Stimulated activated CD4-positive, alpha-beta T cell treated with anti-CD3 and anti-CD28 coated beads, Interleukin-1b, Interleukin-23, amount 100 ng/mL, for 4 hours (primary cell): ENCODE results near the gene NTN4.
"Not testable (repeated sequence)": the region's sequence is repeated elsewhere in the genome, so short reads cannot be mapped to it uniquely, and the experiment has no call there.

Experiments used
- DNase-seq, 2 donors: peaks; one replicate each; pipeline ENCODE4 v3.0.0-alpha.2; 2020; ENCODE audit warnings: low read depth in 2 of 2

Gene NTN4

GRCh38 chr12:95790033-95790916 is at the start of gene NTN4:
NTN4 (minus strand) TSS chr12:95790764; CDS start chr12:95790309, 455 bp downstream.
- DNase-seq = peak in 1 of 2 donors; percentile 8

- no peak for DNase-seq
These were observed 47.6 kb upstream of the NTN4 start for GRCh38 chr12:95838125-95838524.

DNA sequence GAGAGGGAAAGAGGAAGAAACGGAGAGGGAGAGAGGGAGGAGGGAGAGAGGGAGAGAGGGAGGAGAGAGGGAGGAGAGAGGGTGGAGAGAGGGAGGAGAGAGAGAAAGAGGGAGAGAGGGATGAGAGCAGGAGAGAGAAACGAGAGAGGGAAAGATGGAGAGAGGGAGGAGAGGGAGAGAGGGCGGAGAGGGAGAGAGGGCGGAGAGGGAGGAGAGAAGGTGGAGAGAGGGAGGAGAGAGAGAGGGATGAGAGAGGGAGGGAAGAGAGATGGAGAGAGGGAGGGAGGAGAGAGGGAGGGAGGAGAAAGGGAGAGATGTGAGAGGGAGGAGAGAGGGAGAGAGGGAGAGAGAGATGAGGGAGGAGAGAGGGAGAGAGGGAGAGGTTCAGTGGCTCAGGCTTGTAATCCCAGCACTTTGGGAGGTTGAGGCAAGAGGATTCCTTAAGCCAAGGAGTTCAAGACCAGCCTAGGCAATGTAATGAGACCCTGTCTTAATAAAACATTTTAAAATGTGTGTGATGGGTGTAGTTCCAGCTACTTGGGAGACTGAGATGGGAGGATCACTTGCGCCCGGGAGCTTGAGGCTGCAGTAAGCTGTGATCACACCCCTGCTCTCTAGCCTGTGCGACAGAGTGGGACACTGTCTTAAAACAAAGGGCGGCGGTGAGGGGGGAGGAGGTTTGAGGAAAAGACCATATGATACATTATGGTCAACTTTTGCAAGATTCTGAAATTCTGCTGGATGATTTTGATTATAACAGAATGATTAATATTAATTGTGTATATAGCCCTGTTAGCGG is 46.9 kb upstream of the NTN4 start:
- DNase-seq = no peak

DNA sequence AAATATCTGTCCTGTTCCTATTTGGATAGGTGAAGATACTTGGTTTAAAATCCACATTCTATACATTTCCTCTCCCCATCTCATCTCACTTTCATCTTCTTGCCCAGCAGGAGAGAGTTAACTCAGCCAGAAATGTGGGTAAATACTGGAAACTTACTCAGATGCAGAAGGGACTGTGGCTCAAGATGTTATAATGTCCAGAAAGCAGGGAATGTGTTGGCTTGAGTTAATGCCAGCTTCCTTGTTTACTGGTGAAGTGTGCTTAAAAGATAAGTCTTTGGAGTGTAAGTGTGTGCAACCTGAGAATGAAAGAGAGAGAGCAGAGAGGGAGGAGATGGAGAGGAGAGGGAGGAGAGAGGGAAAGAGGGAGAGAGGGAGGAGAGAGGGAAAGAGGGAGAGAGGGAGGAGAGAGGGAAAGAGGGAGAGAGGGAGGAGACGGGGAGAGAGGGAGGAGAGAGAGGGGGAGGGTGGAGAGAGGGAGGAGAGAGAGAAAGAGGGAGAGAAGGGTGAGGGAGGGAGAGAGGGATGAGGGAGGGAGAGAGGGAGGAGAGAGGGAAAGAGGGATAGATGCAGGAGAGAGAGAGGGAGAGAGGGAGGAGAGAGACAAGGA is 46.2 kb upstream of the NTN4 start:
- no peak for DNase-seq

- no peak for DNase-seq
These were observed 45.6 kb upstream of the NTN4 start for GRCh38 chr12:95836185-95836609.

GRCh38 chr12:95834572-95834971 is 44.0 kb upstream of the NTN4 start:
- no peak for DNase-seq

GRCh38 chr12:95830335-95831089 is 39.9 kb upstream of the NTN4 start:
- no peak for DNase-seq

GRCh38 chr12:95829395-95829794 is 38.8 kb upstream of the NTN4 start:
- no peak for DNase-seq

GRCh38 chr12:95820096-95820703 is 29.6 kb upstream of the NTN4 start:
- DNase-seq = no peak

GRCh38 chr12:95815632-95816212 is 25.2 kb upstream of the NTN4 start:
- DNase-seq = no peak

GRCh38 chr12:95812155-95812554 is 21.6 kb upstream of the NTN4 start:
- not testable (repeated sequence) for DNase-seq

- DNase-seq = no peak
These were observed 19.8 kb upstream of the NTN4 start for GRCh38 chr12:95810411-95810810.

DNA sequence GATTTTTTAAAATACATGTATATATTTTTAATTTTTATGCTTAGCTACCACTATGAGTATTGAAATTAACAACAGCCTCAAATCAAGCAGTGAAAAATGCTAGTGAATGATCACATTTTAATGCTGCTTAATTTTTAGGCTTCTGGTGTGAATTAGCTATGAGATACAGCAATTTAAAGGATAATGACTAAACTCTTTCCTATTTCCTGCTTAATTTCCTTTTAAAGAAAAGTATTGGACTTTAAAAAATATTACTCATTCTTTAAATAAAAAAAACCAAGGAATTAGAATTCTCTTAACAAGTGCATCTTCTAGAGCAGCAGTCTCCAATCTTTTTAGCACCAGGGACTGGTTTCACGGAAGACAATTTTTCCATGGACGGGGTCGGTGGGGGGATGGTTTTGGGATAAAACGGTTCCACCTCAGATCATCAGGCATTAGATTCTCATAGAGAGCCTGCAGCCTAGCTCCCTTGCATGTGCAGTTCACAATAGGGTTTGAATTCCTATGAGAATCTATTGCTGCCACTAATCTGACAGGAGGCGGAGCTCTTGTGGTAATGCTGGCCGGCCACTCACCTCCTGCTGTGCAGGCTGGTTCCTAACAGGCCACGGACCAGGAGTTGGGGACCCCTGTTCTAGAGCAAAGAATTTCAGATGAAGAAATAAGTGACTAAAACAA is 18.6 kb upstream of the NTN4 start:
- no peak for DNase-seq

GRCh38 chr12:95808146-95808545 is 17.6 kb upstream of the NTN4 start:
- no peak for DNase-seq

DNA sequence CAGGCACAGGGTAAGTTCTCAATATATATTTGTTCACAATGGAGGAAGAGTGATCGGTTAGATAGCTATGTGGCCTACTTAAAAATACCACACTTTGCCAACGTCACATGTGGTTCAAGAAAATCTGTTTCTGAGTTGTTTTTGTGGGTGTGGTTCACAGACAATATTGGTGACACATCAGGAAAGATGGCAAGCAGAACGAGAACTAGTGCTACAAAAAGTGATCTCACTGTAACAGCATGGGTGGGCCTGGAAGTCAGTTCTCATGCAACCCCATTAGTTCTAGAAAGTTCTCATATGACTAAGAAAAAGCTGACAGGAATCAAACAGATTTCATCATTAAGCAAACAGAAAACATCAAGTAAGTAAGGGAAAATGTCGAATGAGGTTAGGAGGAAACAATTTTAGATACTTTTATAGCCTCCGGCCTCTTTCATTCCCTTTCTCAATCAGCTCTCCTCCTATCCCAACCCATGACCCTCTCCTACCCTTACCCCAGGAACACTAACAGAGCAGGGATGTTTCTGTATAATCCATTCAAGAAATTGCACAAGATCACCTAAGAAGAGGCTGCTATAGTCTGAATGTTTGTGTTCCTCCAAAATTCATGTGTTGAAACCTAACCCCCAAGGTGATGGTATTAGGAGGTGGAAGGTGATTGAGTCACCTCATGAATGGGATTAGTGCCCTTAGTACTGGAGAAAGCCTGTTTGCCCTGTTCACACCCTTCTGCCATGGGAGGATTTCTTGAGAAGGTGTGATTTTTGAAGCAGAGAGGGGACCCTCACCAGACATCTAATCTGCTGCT is 15.5 kb upstream of the NTN4 start:
- no peak for DNase-seq

DNA sequence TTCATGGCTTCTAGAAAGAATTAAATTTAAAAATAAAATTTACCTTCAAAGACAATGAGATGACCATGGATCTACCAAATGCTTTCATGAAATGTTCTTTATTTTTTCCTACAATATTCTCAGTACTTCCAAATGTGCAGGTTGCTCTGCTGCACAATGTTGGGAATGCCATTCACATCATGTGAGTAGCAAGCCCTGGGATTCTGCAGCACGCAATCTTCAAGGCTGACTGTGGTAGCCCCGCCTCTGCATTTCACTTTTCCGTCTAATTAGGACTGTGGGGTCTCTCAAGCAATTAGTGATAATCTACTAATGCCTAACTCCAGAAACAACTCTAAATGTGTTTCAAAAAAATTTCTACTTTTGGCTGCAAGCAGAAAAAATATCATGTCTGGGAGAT is 13.7 kb upstream of the NTN4 start:
- DNase-seq = no peak

DNA sequence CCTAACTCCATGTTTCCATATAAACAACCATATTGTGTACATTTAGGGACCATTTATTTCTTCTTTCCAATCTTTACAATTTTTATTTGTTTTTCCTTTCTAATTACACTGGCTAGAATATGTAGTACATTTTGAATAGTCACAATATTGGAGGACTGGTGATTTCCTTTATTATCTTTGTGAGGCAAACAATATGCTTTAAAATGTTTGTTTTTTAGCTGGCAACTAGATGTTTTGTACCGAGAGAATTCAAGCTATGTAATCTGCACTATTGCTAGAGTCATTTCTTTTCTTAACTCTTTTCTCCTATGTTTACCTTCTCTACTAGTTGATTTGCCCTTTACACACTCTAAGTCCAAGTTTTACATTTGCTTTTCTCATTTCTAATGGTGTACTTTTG is 13.3 kb upstream of the NTN4 start:
- DNase-seq = no peak

DNA sequence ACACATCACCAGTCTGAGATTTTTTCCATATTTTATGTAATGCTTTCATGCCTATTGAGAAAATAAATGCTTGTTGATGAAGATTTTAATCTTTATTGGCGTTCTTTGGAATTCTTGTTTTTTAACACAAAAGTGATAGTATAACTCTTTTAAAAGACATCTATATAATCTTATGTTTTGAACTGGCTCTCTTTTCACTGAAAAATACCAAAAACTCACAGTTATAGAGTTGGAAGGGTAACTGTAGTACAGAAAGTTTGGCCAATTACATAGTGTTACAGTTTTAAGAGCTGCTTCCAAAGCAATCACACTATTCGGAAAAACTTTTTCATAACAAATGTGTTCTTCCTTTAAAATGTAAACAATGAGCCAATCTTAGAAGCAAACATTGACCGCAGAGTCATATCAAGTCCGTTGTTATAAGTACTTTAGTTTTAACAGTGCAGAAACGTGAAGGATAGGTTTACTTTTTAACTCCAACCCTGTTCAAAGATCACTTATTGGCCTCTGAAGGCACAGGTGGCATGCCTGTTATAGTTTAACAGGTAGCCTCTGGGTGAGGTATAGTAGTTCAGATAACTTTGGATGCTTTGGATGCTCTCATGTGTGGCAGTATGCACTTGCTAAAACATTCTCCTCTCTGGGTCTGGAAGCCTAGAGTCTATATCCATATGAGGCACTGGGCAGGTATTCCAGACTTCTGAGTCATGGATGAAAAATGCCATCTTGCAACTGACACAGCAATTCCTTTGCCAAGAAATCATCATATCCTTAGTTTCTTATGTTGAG is 12.1 kb upstream of the NTN4 start:
- no peak for DNase-seq

DNA sequence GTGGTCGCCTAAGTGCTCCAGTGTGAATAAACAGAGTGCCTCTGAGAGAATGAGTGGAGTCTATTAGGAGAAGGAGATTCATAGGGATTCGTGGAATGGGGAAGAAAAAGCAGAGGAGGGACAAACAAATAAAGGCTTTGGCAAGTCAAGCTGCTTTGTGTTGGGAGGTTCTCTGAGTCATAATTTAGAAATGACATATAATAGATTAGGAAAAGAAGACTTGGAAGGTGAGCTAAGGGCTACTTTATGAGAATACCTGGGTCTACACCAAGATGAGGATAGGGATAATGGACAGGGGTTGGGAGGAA is 6.4 kb upstream of the NTN4 start:
- no peak for DNase-seq
